Measurements from ENCODE around the gene TNFRSF11A.

Gene TNFRSF11A

DNA sequence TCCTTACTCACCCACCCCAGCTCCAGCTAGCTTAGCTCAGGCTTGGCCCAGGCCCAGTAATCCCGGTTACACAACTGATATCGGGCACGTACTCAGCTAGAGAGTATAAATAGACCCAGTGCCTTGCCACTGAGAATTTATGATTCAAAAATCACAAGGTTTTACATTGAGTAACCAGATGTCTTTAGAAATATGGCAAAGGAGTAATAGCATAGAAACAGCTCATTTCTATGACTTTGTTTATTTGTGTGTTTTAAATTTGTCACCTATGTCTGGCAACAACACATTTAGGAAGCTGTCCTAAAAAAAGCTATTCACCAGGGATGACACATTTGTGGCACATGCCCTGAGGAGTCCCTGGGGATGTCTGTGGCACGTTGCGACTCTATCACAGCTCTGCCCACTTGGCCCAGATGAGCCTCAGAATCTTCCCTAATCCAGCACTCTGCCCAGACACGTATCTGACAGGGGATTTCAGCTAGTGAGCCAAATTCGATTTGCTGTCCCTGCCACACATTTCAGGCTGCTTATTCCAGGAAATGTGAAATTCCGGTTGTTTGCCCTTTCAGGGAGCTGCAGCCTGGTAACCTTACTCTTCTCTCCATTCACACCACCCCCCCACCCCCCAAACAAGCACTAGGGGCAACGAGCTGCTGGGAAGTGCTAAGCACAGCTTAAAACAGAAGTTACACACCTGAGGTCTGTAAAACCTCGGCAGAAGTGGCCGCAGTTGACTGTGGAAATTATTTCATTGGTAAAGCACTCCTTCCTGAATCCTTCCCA is 112.3 kb downstream of the TNFRSF11A start:
- Histone ChIP-seq H3K9me3 (no peaks in the 10 kb centered on the region), H3K27me3 (no peaks in the 10 kb centered on the region), H3K4me1 (no peaks in the 10 kb centered on the region), H3K4me3 (ENCODE audit: low read depth, low read length) (no peak overlapping the region), H3K36me3 (no peaks in the 10 kb centered on the region)
- no peak for DNase-seq
- TF ChIP-seq, protein P1, sequence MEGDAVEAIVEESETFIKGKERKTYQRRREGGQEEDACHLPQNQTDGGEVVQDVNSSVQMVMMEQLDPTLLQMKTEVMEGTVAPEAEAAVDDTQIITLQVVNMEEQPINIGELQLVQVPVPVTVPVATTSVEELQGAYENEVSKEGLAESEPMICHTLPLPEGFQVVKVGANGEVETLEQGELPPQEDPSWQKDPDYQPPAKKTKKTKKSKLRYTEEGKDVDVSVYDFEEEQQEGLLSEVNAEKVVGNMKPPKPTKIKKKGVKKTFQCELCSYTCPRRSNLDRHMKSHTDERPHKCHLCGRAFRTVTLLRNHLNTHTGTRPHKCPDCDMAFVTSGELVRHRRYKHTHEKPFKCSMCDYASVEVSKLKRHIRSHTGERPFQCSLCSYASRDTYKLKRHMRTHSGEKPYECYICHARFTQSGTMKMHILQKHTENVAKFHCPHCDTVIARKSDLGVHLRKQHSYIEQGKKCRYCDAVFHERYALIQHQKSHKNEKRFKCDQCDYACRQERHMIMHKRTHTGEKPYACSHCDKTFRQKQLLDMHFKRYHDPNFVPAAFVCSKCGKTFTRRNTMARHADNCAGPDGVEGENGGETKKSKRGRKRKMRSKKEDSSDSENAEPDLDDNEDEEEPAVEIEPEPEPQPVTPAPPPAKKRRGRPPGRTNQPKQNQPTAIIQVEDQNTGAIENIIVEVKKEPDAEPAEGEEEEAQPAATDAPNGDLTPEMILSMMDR (IDR thresholded peaks at IDR 0.05; ENCODE audit: low read depth, low read length) = no peak

GRCh38 chr18:62438018-62438329 is 112.9 kb downstream of the TNFRSF11A start:
- TF ChIP-seq, protein P1 (IDR thresholded peaks at IDR 0.05; ENCODE audit: low read depth, low read length) = no peak
- H3K4me1 ChIP-seq = no peaks in the 10 kb centered on the region
- H3K9me3 ChIP-seq = no peaks in the 10 kb centered on the region
- H3K4me3 ChIP-seq (ENCODE audit: low read depth, low read length) = no peak overlapping the region
- H3K36me3 ChIP-seq = no peaks in the 10 kb centered on the region
- H3K27me3 ChIP-seq = no peaks in the 10 kb centered on the region
- DNase-seq = no peak

- H3K9me3 ChIP-seq = no peaks in the 10 kb centered on the region
- no peak overlapping the region for H3K4me3 ChIP-seq (ENCODE audit: low read depth, low read length)
- TF ChIP-seq, protein P1 (IDR thresholded peaks at IDR 0.05; ENCODE audit: low read depth, low read length) = no peak
- no peaks in the 10 kb centered on the region for H3K36me3 ChIP-seq
- no peak for DNase-seq
- H3K4me1 ChIP-seq = no peaks in the 10 kb centered on the region
- H3K27me3 ChIP-seq = no peaks in the 10 kb centered on the region
These were observed 113.3 kb downstream of the TNFRSF11A start for GRCh38 chr18:62438402-62438801.

- H3K4me3 ChIP-seq (ENCODE audit: low read depth, low read length) = no peak overlapping the region
These were observed 113.8 kb downstream of the TNFRSF11A start for GRCh38 chr18:62438866-62439265.

More at GRCh38 chr18:62438866-62439265, 113.8 kb downstream of the TNFRSF11A start:
- H3K27me3 ChIP-seq = no peaks in the 10 kb centered on the region
- no peak for DNase-seq
- no peaks in the 10 kb centered on the region for H3K9me3 ChIP-seq
- no peaks in the 10 kb centered on the region for H3K4me1 ChIP-seq
- TF ChIP-seq, protein P1 (IDR thresholded peaks at IDR 0.05; ENCODE audit: low read depth, low read length) = no peak
- no peaks in the 10 kb centered on the region for H3K36me3 ChIP-seq
